CD4-positive, CD25-positive, alpha-beta regulatory T cell (primary cell): ENCODE data around the gene KIF22. TPM values are rescaled to one million over a fixed set of nuclear protein-coding genes. Genes with fewer than 3 reads are reported as not detected.
A peak's percentile ranks its signal among the peaks of the same experiment; 100 is the strongest.

Source experiments
- ATAC-seq, 2 donors: fragments of 150-1000 bp; cut with Tn5 transposase; one replicate each; pipeline ENCODE4 v1.10.0; 2021; ENCODE audit warnings: low read depth in 2 of 2, moderate number of reproducible peaks in 2 of 2, moderate library complexity in 1 of 2
- DNase-seq, 3 donors: peaks; one replicate each; pipeline versions ENCODE4 v3.0.0 to v3.0.0-alpha.2; 2012 to 2022; ENCODE audit warnings: mixed read lengths in 1 of 3
- H3K27ac ChIP-seq: one replicate; pipeline ENCODE4 v1.7.0; 2013; ENCODE audit warnings: mild to moderate bottlenecking, low read length; ENCODE audit not compliant: insufficient read depth, poor library complexity, severe bottlenecking
- H3K27me3 ChIP-seq: one replicate; pipeline ENCODE4 v1.7.0; 2013; ENCODE audit warnings: low read length; ENCODE audit not compliant: control insufficient read depth, insufficient read depth
- H3K36me3 ChIP-seq: one replicate; pipeline ENCODE4 v1.7.0; 2013; ENCODE audit warnings: mild to moderate bottlenecking, low read length, moderate library complexity; ENCODE audit not compliant: control insufficient read depth, insufficient read depth
- H3K4me1 ChIP-seq: 2 replicates; pipeline ENCODE4 v1.7.0; 2013; ENCODE audit warnings: mild to moderate bottlenecking, low read length; ENCODE audit not compliant: insufficient read depth, control insufficient read depth, poor library complexity, severe bottlenecking
- H3K4me3 ChIP-seq: one replicate; pipeline ENCODE4 v1.7.0; 2013; ENCODE audit warnings: low read depth, mild to moderate bottlenecking, low read length, moderate library complexity
- H3K9me3 ChIP-seq, 2 experiments: 1 replicate in 1 of 2; 2 replicates in 1 of 2; pipeline ENCODE4 v1.7.0; 2013; ENCODE audit warnings: low read length in 2 of 2, mild to moderate bottlenecking in 1 of 2, moderate library complexity in 1 of 2; ENCODE audit not compliant: control insufficient read depth in 2 of 2
- H3K27ac Mint-ChIP-seq, 3 donors: one replicate each; pipeline ENCODE4 v1.8.0; 2020 to 2022; ENCODE audit warnings: mild to moderate bottlenecking in 3 of 3, mixed read lengths in 3 of 3, moderate library complexity in 2 of 3
- H3K27me3 Mint-ChIP-seq: one replicate; pipeline ENCODE4 v1.8.0; 2022; ENCODE audit warnings: mild to moderate bottlenecking, mixed read lengths
- H3K36me3 Mint-ChIP-seq: one replicate; pipeline ENCODE4 v1.8.0; 2020; ENCODE audit warnings: mixed read lengths
- H3K4me1 Mint-ChIP-seq, 4 donors: one replicate each; pipeline ENCODE4 v1.8.0; 2020 to 2022; ENCODE audit warnings: mixed read lengths in 4 of 4, mild to moderate bottlenecking in 1 of 4
- H3K4me3 Mint-ChIP-seq, 4 donors: one replicate each; pipeline ENCODE4 v1.8.0; 2020 to 2022; ENCODE audit warnings: mild to moderate bottlenecking in 4 of 4, mixed read lengths in 4 of 4, moderate library complexity in 3 of 4
- H3K9me3 Mint-ChIP-seq, 7 donors: one replicate each; pipeline ENCODE4 v1.8.0; 2020 to 2022; ENCODE audit warnings: mixed read lengths in 7 of 7, mild to moderate bottlenecking in 3 of 7, moderate library complexity in 2 of 7
- polyA plus RNA-seq, 4 donors: library from polyadenylated mRNA; unstranded; fragments of 300-500 nt; fragmentation: Illumina TruSeq; gene quantifications; one replicate each; pipeline ENCODE4 v1.2.3, GENCODE V29; 2021
- total RNA-seq: library from RNA; stranded (reverse); gene quantifications from one replicate; pipeline ENCODE4 v1.2.3, GENCODE V29; 2022

KIF22 gene
- total and polyA plus RNA-seq, 5 donors from 2014 or later: 49.4 to 89.1 (median 58.4) TPM

GRCh38 chr16:29842732-29843346 lies 52.3 kb downstream of the KIF22 start:
- DNase-seq (no peak), ATAC-seq (no peak)
- Mint-ChIP-seq H3K27ac (peak overlapping the region in 1 of 3 donors; percentile 79), H3K4me3 (no peak overlapping the region), H3K27me3 (no peaks in the 10 kb centered on the region), H3K4me1 (no peaks in the 10 kb centered on the region), H3K9me3 (no peaks in the 10 kb centered on the region), H3K36me3 (peaks cover 31% of the 10 kb centered on the region)
- Histone ChIP-seq H3K4me1 (no peaks in the 10 kb centered on the region), H3K27me3 (no peaks in the 10 kb centered on the region), H3K4me3 (no peak overlapping the region), H3K27ac (no peak overlapping the region), H3K36me3 (peaks cover 85% of the 10 kb centered on the region), H3K9me3 (no peaks in the 10 kb centered on the region)

GRCh38 chr16:29843931-29844330 lies 53.4 kb downstream of the KIF22 start:
- Histone ChIP-seq H3K27ac (no peak overlapping the region), H3K27me3 (no peaks in the 10 kb centered on the region), H3K9me3 (no peaks in the 10 kb centered on the region), H3K4me3 (no peak overlapping the region), H3K4me1 (no peaks in the 10 kb centered on the region), H3K36me3 (peaks cover 77% of the 10 kb centered on the region)
- H3K36me3 Mint-ChIP-seq: peaks cover 29% of the 10 kb centered on the region
- DNase-seq (no peak), ATAC-seq (no peak)
- H3K4me3 Mint-ChIP-seq: no peak overlapping the region
- peaks cover 0 to 7% (median 0%) of the 10 kb centered on the region in 4 donors for H3K4me1 Mint-ChIP-seq
- H3K27ac Mint-ChIP-seq: no peak overlapping the region
- no peaks in the 10 kb centered on the region for H3K9me3 Mint-ChIP-seq
- H3K27me3 Mint-ChIP-seq: no peaks in the 10 kb centered on the region

GRCh38 chr16:29844575-29845331 lies 54.2 kb downstream of the KIF22 start:
- Mint-ChIP-seq H3K27ac (peak overlapping the region in 1 of 3 donors; percentile 38), H3K9me3 (no peaks in the 10 kb centered on the region), H3K36me3 (peaks cover 21% of the 10 kb centered on the region), H3K4me3 (no peak overlapping the region), H3K27me3 (no peaks in the 10 kb centered on the region), H3K4me1 (peaks cover 0 to 7% (median 0%) of the 10 kb centered on the region in 4 donors)
- Histone ChIP-seq H3K4me3 (no peak overlapping the region), H3K27me3 (no peaks in the 10 kb centered on the region), H3K27ac (no peak overlapping the region), H3K36me3 (peaks cover 70% of the 10 kb centered on the region), H3K4me1 (no peaks in the 10 kb centered on the region), H3K9me3 (no peaks in the 10 kb centered on the region)
- ATAC-seq (no peak), DNase-seq (no peak)

GRCh38 chr16:29845656-29846055 lies 55.1 kb downstream of the KIF22 start:
- no peaks in the 10 kb centered on the region for H3K27me3 Mint-ChIP-seq
- no peak for DNase-seq
- Histone ChIP-seq H3K9me3 (no peaks in the 10 kb centered on the region), H3K36me3 (peaks cover 61% of the 10 kb centered on the region), H3K27me3 (no peaks in the 10 kb centered on the region), H3K27ac (no peak overlapping the region), H3K4me1 (no peaks in the 10 kb centered on the region), H3K4me3 (no peak overlapping the region)
- no peak for ATAC-seq
- peak overlapping the region in 1 of 4 donors; percentile 93 for H3K4me3 Mint-ChIP-seq
- H3K4me1 Mint-ChIP-seq: peaks cover 0 to 10% (median 0%) of the 10 kb centered on the region in 4 donors
- peaks cover 23% of the 10 kb centered on the region for H3K36me3 Mint-ChIP-seq
- no peaks in the 10 kb centered on the region for H3K9me3 Mint-ChIP-seq
- H3K27ac Mint-ChIP-seq: peak overlapping the region in 1 of 3 donors; percentile 38

- Mint-ChIP-seq H3K27me3 (no peaks in the 10 kb centered on the region), H3K36me3 (peaks cover 20% of the 10 kb centered on the region), H3K4me3 (no peak overlapping the region), H3K4me1 (peaks cover 0 to 10% (median 0%) of the 10 kb centered on the region in 4 donors), H3K9me3 (no peaks in the 10 kb centered on the region), H3K27ac (peak overlapping the region in 1 of 3 donors; percentile 63)
- H3K4me1 ChIP-seq: no peaks in the 10 kb centered on the region
- peaks cover 40% of the 10 kb centered on the region for H3K36me3 ChIP-seq
- H3K27ac ChIP-seq: no peak overlapping the region
- no peaks in the 10 kb centered on the region for H3K27me3 ChIP-seq
- DNase-seq: peak; percentile 61 to 81 (median 79)
- peak; percentile 85 to 87 for ATAC-seq
- no peaks in the 10 kb centered on the region for H3K9me3 ChIP-seq
- no peak overlapping the region for H3K4me3 ChIP-seq
Measured at GRCh38 chr16:29848420-29849297, 58.1 kb downstream of the KIF22 start.

- H3K27ac Mint-ChIP-seq: peak overlapping the region in 1 of 3 donors; percentile 32
- Histone ChIP-seq H3K9me3 (no peaks in the 10 kb centered on the region), H3K36me3 (peaks cover 33% of the 10 kb centered on the region), H3K4me1 (no peaks in the 10 kb centered on the region), H3K4me3 (no peak overlapping the region), H3K27me3 (no peaks in the 10 kb centered on the region), H3K27ac (no peak overlapping the region)
- DNase-seq (no peak), ATAC-seq (no peak)
- H3K9me3 Mint-ChIP-seq: no peaks in the 10 kb centered on the region
- H3K36me3 Mint-ChIP-seq: peaks cover 15% of the 10 kb centered on the region
- no peaks in the 10 kb centered on the region for H3K27me3 Mint-ChIP-seq
- no peak overlapping the region for H3K4me3 Mint-ChIP-seq
- peaks cover 0 to 10% (median 0%) of the 10 kb centered on the region in 4 donors for H3K4me1 Mint-ChIP-seq
Measured at GRCh38 chr16:29849505-29849904, 59.0 kb downstream of the KIF22 start.

GRCh38 chr16:29850998-29851397 lies 60.4 kb downstream of the KIF22 start:
- Histone ChIP-seq H3K27ac (no peak overlapping the region), H3K4me3 (no peak overlapping the region), H3K36me3 (peaks cover 19% of the 10 kb centered on the region), H3K9me3 (no peaks in the 10 kb centered on the region), H3K27me3 (no peaks in the 10 kb centered on the region), H3K4me1 (no peaks in the 10 kb centered on the region)
- H3K27ac Mint-ChIP-seq: peak overlapping the region in 1 of 3 donors; percentile 57
- no peak overlapping the region for H3K4me3 Mint-ChIP-seq
- H3K9me3 Mint-ChIP-seq: no peaks in the 10 kb centered on the region
- H3K4me1 Mint-ChIP-seq: peaks cover 0 to 10% (median 0%) of the 10 kb centered on the region in 4 donors
- no peak for ATAC-seq
- no peak for DNase-seq
- peaks cover 8% of the 10 kb centered on the region for H3K36me3 Mint-ChIP-seq
- H3K27me3 Mint-ChIP-seq: no peaks in the 10 kb centered on the region
